WTC11 (cell line): ENCODE data around the gene CAMTA1. TPM values are rescaled to one million over a fixed set of nuclear protein-coding genes. Genes with fewer than 3 reads are reported as not detected.
A peak's percentile ranks its signal among the peaks of the same experiment; 100 is the strongest.

Source experiments
- ATAC-seq: fragments of 200-7000 bp; cut with Tn5 transposase; 2 replicates; pipeline ENCODE4 v1.10.0; 2021; ENCODE audit warnings: mild to moderate bottlenecking, moderate library complexity
- CTCF ChIA-PET: fragments of 300-600 bp; sonication (Branson Sonifier 250); formaldehyde crosslinking; loops from one replicate; lab custom pipeline; 2021; ENCODE audit warnings: antibody characterized with exemption; lab: Charles Lee
- POLR2A ChIA-PET: fragments of 350-600 bp; sonication (Branson Sonifier 250); formaldehyde crosslinking; loops from one replicate; lab custom pipeline; 2021; ENCODE audit warnings: antibody characterized with exemption; lab: Charles Lee
- DNase-seq: peaks from one replicate; pipeline ENCODE4 v3.0.0; 2021; ENCODE audit warnings: low spot score
- H3K27ac Mint-ChIP-seq: 2 replicates; pipeline ENCODE4 v1.8.0; 2021; ENCODE audit warnings: mixed read lengths
- H3K27me3 Mint-ChIP-seq: 2 replicates; pipeline ENCODE4 v1.8.0; 2021; ENCODE audit warnings: low read depth, mild to moderate bottlenecking, moderate library complexity, mixed read lengths
- H3K36me3 Mint-ChIP-seq: 2 replicates; pipeline ENCODE4 v1.8.0; 2021; ENCODE audit warnings: mixed read lengths
- H3K4me1 Mint-ChIP-seq: 2 replicates; pipeline ENCODE4 v1.8.0; 2022; ENCODE audit warnings: mixed read lengths
- H3K4me3 Mint-ChIP-seq: 2 replicates; pipeline ENCODE4 v1.8.0; 2021; ENCODE audit warnings: mild to moderate bottlenecking, moderate library complexity, mixed read lengths
- H3K9me3 Mint-ChIP-seq: 2 replicates; pipeline ENCODE4 v1.8.0; 2021; ENCODE audit warnings: mixed read lengths
- CBFB ChIP-seq: sonication (generic); formaldehyde crosslinking; IDR thresholded peaks from 2 replicates; pipeline ENCODE4 v1.8.1; 2022; ENCODE audit warnings: mild to moderate bottlenecking, low read depth, missing genetic modification reagents
- FOXP1 ChIP-seq: sonication (generic); formaldehyde crosslinking; IDR thresholded peaks from 2 replicates; pipeline ENCODE4 v1.8.0; 2022; ENCODE audit warnings: missing genetic modification reagents, mild to moderate bottlenecking, moderate library complexity, borderline replicate concordance
- GTF2I ChIP-seq: fragments of 250-450 bp; sonication (Bioruptor Pico); conservative IDR thresholded peaks from 2 replicates; pipeline ENCODE4 v1.4.0; 2021; ENCODE audit warnings: mild to moderate bottlenecking
- IRF2 ChIP-seq: sonication (generic); formaldehyde crosslinking; IDR thresholded peaks from 2 replicates; pipeline ENCODE4 v1.8.0; 2022; ENCODE audit warnings: low read depth, missing genetic modification reagents, borderline replicate concordance
- JAZF1 ChIP-seq: fragments of 250-450 bp; sonication (Bioruptor Pico); IDR thresholded peaks from 2 replicates; pipeline ENCODE4 v1.9.0; 2021; ENCODE audit warnings: moderate library complexity, mild to moderate bottlenecking, inconsistent platforms
- MYBL2 ChIP-seq: sonication (generic); formaldehyde crosslinking; IDR thresholded peaks from 2 replicates; pipeline ENCODE4 v1.8.1; 2023; ENCODE audit warnings: mild to moderate bottlenecking, moderate library complexity, missing genetic modification reagents
- NFATC4 ChIP-seq: fragments of 250-450 bp; sonication (Bioruptor Pico); IDR thresholded peaks from 2 replicates; pipeline ENCODE4 v1.9.0; 2021; ENCODE audit warnings: mild to moderate bottlenecking
- NR1H2 ChIP-seq: sonication (generic); formaldehyde crosslinking; IDR thresholded peaks from 2 replicates; pipeline ENCODE4 v1.9.0; 2021; ENCODE audit warnings: mild to moderate bottlenecking, moderate library complexity, missing genetic modification reagents
- OVOL2 ChIP-seq: fragments of 250-450 bp; sonication (Bioruptor Pico); IDR thresholded peaks from 2 replicates; pipeline ENCODE4 v1.9.0; 2021; ENCODE audit warnings: mild to moderate bottlenecking, borderline replicate concordance
- PRRX2 ChIP-seq: fragments of 250-450 bp; sonication (Bioruptor Pico); IDR thresholded peaks from 2 replicates; pipeline ENCODE4 v1.8.0; 2021; ENCODE audit warnings: mild to moderate bottlenecking
- ZNF219 ChIP-seq: sonication (generic); formaldehyde crosslinking; IDR thresholded peaks from 2 replicates; pipeline ENCODE4 v1.8.0; 2023; ENCODE audit warnings: missing genetic modification reagents, mild to moderate bottlenecking, borderline replicate concordance
- ZNF317 ChIP-seq: sonication (generic); formaldehyde crosslinking; IDR thresholded peaks from 2 replicates; pipeline ENCODE4 v1.8.1; 2023; ENCODE audit warnings: low read depth, mild to moderate bottlenecking, moderate library complexity, missing genetic modification reagents, borderline replicate concordance
- ZNF416 ChIP-seq: fragments of 250-450 bp; sonication (Bioruptor Pico); IDR thresholded peaks from 2 replicates; pipeline ENCODE4 v1.9.0; 2021; ENCODE audit warnings: mild to moderate bottlenecking, inconsistent platforms
- ZNF671 ChIP-seq: fragments of 250-450 bp; sonication (Bioruptor Pico); IDR thresholded peaks from 2 replicates; pipeline ENCODE4 v1.8.0; 2021; ENCODE audit warnings: mild to moderate bottlenecking
- total RNA-seq: library from RNA; stranded (reverse); gene quantifications from 3 replicates; pipeline ENCODE4 v1.2.3, GENCODE V29; 2021
- TF ChIP-seq, protein P1 (sequence below): sonication (generic); formaldehyde crosslinking; IDR thresholded peaks from 2 replicates; pipeline ENCODE4 v1.8.0; 2023; ENCODE audit warnings: mild to moderate bottlenecking, missing genetic modification reagents
- TF ChIP-seq, protein P2 (sequence below): sonication (generic); formaldehyde crosslinking; IDR thresholded peaks from 2 replicates; pipeline ENCODE4 v1.8.1; 2022; ENCODE audit warnings: low read depth, mild to moderate bottlenecking, moderate library complexity, missing genetic modification reagents, borderline replicate concordance
- TF ChIP-seq, protein P3 (sequence below): sonication (generic); formaldehyde crosslinking; IDR thresholded peaks from 2 replicates; pipeline ENCODE4 v1.8.1; 2022; ENCODE audit warnings: low read depth, missing genetic modification reagents, borderline replicate concordance

Gene CAMTA1
- total RNA-seq, 1 experiment from 2014 or later = 86.4 TPM

DNA sequence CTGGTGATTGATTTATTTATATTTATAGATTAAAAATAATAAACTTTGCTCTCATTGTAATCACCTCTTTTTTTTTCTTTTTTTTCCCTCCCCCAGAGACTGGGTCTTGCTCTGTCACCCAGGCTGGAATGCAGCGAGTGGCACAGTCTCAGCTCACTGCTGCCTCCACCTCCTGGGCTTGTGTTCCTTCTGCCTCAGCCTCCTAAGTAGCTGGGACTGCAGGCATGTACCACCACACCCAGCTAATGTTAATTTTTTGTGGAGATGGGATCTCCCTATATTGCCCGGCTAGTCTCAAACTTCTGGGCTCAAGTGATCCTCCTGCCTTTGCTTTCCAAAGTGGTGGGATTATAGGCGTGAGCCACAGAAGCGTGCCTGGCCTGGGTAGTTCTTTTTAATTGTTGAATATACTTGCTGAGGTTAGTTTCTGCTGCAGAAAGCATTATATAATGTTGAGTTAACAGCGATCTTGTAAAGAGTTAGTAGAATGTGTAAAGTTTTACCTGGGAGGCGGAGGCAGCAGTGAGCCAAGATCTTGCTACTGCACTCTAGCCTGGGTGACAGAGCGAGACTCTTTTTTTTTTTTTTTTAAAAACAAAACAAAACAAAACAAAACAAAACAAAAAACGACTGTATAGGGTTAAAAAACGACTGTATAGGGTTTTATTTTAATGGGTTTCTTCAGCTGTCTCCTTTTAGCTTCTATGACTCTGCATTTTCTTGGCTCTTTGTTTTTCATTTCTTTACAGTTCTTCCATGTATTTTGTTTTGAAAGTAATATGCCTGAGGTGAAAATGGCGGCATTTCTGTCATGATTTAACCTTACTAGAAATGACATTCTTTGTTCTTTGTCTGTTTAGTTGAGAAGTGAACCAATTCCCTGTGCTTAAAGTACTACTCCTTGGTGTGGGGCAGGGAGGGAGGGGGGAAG is 82.7 kb downstream of the CAMTA1 start:
- H3K4me1 Mint-ChIP-seq = peaks cover 60% of the 10 kb centered on the region
- H3K27me3 Mint-ChIP-seq = no peaks in the 10 kb centered on the region
- ChIA-PET POLR2A (no interaction called here), CTCF (interaction anchor here (0.6 to 1.1 kb wide), 5 partner anchors 10 to 303 kb away, joined by 3 to 4 read pairs (median 3); no protein-coding TSS in a partner anchor)
- TF ChIP-seq ZNF416 (CRISPR knock-in tag) = no peak
- TF ChIP-seq, protein P1, sequence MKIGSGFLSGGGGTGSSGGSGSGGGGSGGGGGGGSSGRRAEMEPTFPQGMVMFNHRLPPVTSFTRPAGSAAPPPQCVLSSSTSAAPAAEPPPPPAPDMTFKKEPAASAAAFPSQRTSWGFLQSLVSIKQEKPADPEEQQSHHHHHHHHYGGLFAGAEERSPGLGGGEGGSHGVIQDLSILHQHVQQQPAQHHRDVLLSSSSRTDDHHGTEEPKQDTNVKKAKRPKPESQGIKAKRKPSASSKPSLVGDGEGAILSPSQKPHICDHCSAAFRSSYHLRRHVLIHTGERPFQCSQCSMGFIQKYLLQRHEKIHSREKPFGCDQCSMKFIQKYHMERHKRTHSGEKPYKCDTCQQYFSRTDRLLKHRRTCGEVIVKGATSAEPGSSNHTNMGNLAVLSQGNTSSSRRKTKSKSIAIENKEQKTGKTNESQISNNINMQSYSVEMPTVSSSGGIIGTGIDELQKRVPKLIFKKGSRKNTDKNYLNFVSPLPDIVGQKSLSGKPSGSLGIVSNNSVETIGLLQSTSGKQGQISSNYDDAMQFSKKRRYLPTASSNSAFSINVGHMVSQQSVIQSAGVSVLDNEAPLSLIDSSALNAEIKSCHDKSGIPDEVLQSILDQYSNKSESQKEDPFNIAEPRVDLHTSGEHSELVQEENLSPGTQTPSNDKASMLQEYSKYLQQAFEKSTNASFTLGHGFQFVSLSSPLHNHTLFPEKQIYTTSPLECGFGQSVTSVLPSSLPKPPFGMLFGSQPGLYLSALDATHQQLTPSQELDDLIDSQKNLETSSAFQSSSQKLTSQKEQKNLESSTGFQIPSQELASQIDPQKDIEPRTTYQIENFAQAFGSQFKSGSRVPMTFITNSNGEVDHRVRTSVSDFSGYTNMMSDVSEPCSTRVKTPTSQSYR (CRISPR knock-in tag) = no peak
- TF ChIP-seq FOXP1 (CRISPR knock-in tag) = no peak
- no peak for TF ChIP-seq GTF2I (CRISPR knock-in tag)
- no peak for TF ChIP-seq PRRX2 (CRISPR knock-in tag)
- TF ChIP-seq, protein P2, sequence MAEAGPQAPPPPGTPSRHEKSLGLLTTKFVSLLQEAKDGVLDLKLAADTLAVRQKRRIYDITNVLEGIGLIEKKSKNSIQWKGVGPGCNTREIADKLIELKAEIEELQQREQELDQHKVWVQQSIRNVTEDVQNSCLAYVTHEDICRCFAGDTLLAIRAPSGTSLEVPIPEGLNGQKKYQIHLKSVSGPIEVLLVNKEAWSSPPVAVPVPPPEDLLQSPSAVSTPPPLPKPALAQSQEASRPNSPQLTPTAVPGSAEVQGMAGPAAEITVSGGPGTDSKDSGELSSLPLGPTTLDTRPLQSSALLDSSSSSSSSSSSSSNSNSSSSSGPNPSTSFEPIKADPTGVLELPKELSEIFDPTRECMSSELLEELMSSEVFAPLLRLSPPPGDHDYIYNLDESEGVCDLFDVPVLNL (CRISPR knock-in tag) = no peak
- no peak for TF ChIP-seq JAZF1 (CRISPR knock-in tag)
- TF ChIP-seq, protein P3, sequence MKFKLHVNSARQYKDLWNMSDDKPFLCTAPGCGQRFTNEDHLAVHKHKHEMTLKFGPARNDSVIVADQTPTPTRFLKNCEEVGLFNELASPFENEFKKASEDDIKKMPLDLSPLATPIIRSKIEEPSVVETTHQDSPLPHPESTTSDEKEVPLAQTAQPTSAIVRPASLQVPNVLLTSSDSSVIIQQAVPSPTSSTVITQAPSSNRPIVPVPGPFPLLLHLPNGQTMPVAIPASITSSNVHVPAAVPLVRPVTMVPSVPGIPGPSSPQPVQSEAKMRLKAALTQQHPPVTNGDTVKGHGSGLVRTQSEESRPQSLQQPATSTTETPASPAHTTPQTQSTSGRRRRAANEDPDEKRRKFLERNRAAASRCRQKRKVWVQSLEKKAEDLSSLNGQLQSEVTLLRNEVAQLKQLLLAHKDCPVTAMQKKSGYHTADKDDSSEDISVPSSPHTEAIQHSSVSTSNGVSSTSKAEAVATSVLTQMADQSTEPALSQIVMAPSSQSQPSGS (CRISPR knock-in tag) = no peak
- no peak for TF ChIP-seq MYBL2
- no peak for TF ChIP-seq NFATC4 (CRISPR knock-in tag)
- no peak for TF ChIP-seq ZNF317 (CRISPR knock-in tag)
- no peak for TF ChIP-seq OVOL2
- TF ChIP-seq ZNF219 = no peak
- TF ChIP-seq CBFB = no peak
- H3K27ac Mint-ChIP-seq = peak overlapping the region; percentile 73
- no peaks in the 10 kb centered on the region for H3K36me3 Mint-ChIP-seq
- ATAC-seq (peak; percentile 43), DNase-seq (no peak)
- no peaks in the 10 kb centered on the region for H3K9me3 Mint-ChIP-seq
- H3K4me3 Mint-ChIP-seq = no peak overlapping the region

- ATAC-seq = no peak
- no peak for DNase-seq
- Mint-ChIP-seq H3K27me3 (no peaks in the 10 kb centered on the region), H3K9me3 (no peaks in the 10 kb centered on the region), H3K4me3 (no peak overlapping the region), H3K36me3 (no peaks in the 10 kb centered on the region), H3K27ac (peak overlapping the region; percentile 72), H3K4me1 (peaks cover 60% of the 10 kb centered on the region)
- POLR2A ChIA-PET = no interaction called here
- CTCF ChIA-PET = interaction anchor here (0.6 to 1.1 kb wide), 4 partner anchors 10 to 201 kb away, joined by 3 to 4 read pairs (median 4); no protein-coding TSS in a partner anchor
- TF ChIP-seq NR1H2 (CRISPR knock-in tag) (no peak), ZNF671 (CRISPR knock-in tag) (no peak), IRF2 (CRISPR knock-in tag) (no peak)
Observed at GRCh38 chr1:6868660-6869380, 83.6 kb downstream of the CAMTA1 start.
